Endothelial cell of umbilical vein (primary cell): ENCODE data around the gene PCNT. TPM values are rescaled to one million over a fixed set of nuclear protein-coding genes. Genes with fewer than 3 reads are reported as not detected.

Experiments
- BruUV-seq: library from RNA; stranded (reverse); fragments of 400-500 nt; replicated peaks from 2 replicates; lab custom pipeline; 2021; lab: Mats Ljungman, UMichigan
- CTCF ChIA-PET: fragments of 300-600, 350-600 bp; sonication (Branson Sonifier 250); formaldehyde crosslinking; loops from one replicate; lab custom pipeline; 2021; ENCODE audit warnings: antibody characterized with exemption, inconsistent platforms; lab: Charles Lee
- POLR2A ChIA-PET: fragments of 300-600, 350-600 bp; sonication (Branson Sonifier 250); formaldehyde crosslinking; loops from one replicate; lab custom pipeline; 2021; ENCODE audit warnings: antibody characterized with exemption, inconsistent platforms; lab: Charles Lee
- DNase-seq: peaks from one replicate; pipeline ENCODE4 v3.0.0-alpha.2; 2011; ENCODE audit warnings: low read depth, low spot score
- FAIRE-seq: peaks from 2 replicates; lab custom pipeline; 2011; peaks lifted over from hg19 to GRCh38; lab: Jason Lieb, UNC
- H2AFZ ChIP-seq: 2 replicates; pipeline ENCODE4 v1.6.0; 2012; ENCODE audit warnings: low read depth, low read length, control low read depth, inconsistent platforms
- H3K27ac ChIP-seq: 2 replicates; pipeline ENCODE4 v1.5.1; 2011; ENCODE audit warnings: low read depth, mild to moderate bottlenecking, control low read depth, low read length, moderate library complexity; ENCODE audit not compliant: insufficient read depth
- H3K27me3 ChIP-seq, 2 experiments: 2 replicates each; pipeline versions ENCODE4 v1.6.0 to v1.6.1; 2011; ENCODE audit warnings: low read length in 2 of 2, mixed read lengths in 1 of 2; ENCODE audit not compliant: control insufficient read depth in 2 of 2, insufficient read depth in 2 of 2
- H3K36me3 ChIP-seq, 2 experiments: 2 replicates in 1 of 2; 3 replicates in 1 of 2; pipeline ENCODE4 v1.5.1; 2011; ENCODE audit warnings: low read length in 2 of 2, mild to moderate bottlenecking in 1 of 2, moderate library complexity in 1 of 2; ENCODE audit not compliant: control insufficient read depth in 2 of 2, insufficient read depth in 2 of 2; ENCODE audit errors: extremely low read depth in 1 of 2
- H3K4me1 ChIP-seq: 3 replicates; pipeline ENCODE4 v1.5.1; 2011; ENCODE audit warnings: mild to moderate bottlenecking, low read length; ENCODE audit not compliant: control insufficient read depth, insufficient read depth; ENCODE audit errors: extremely low read depth
- H3K4me2 ChIP-seq: 2 replicates; pipeline ENCODE4 v1.6.1; 2011; ENCODE audit warnings: low read length, control low read depth, mixed read lengths; ENCODE audit not compliant: insufficient read depth
- H3K4me3 ChIP-seq, 3 experiments: fragments of 200-600 bp in 1 of 3; sonication (generic), shearing (Covaris generic) in 1 of 3; replicated peaks in 1 of 3; 2 replicates each; pipeline ENCODE4 v1.5.1; 2011 to 2016; ENCODE audit warnings: control low read depth in 3 of 3, low read length in 3 of 3, mild to moderate bottlenecking in 2 of 3, inconsistent platforms in 1 of 3, low read depth in 1 of 3, moderate library complexity in 1 of 3; ENCODE audit not compliant: insufficient read depth in 1 of 3
- H3K79me2 ChIP-seq: 2 replicates; pipeline ENCODE4 v1.6.0; 2012; ENCODE audit warnings: low read length, inconsistent platforms; ENCODE audit not compliant: control insufficient read depth, insufficient read depth
- H3K9ac ChIP-seq: replicated peaks from 2 replicates; pipeline ENCODE3; 2011; ENCODE audit warnings: low read length, control low read depth; ENCODE audit not compliant: insufficient read depth; ENCODE audit errors: extremely low read depth
- H3K9me1 ChIP-seq: replicated peaks from 3 replicates; pipeline ENCODE4 v1.6.0; 2011; ENCODE audit warnings: mild to moderate bottlenecking, low read length; ENCODE audit not compliant: control insufficient read depth, insufficient read depth; ENCODE audit errors: extremely low read depth
- H3K9me3 ChIP-seq: replicated peaks from 2 replicates; pipeline ENCODE4 v1.5.1; 2012; ENCODE audit warnings: low read length, inconsistent platforms; ENCODE audit not compliant: control insufficient read depth, insufficient read depth
- H4K20me1 ChIP-seq: replicated peaks from 2 replicates; pipeline ENCODE3; 2011; ENCODE audit warnings: mild to moderate bottlenecking, low read length; ENCODE audit not compliant: control insufficient read depth, insufficient read depth; ENCODE audit errors: extremely low read depth
- CTCF ChIP-seq, 2 donors: IDR thresholded peaks; 1 replicate in 1 of 2; 2 replicates in 1 of 2; pipeline ENCODE4 v1.5.1; 2011; ENCODE audit warnings: low read length in 2 of 2, mild to moderate bottlenecking in 2 of 2, moderate library complexity in 2 of 2, control low read depth in 1 of 2, inconsistent platforms in 1 of 2, low read depth in 1 of 2; ENCODE audit not compliant: insufficient read depth in 1 of 2; ENCODE audit errors: extremely low read depth in 1 of 2
- EZH2 ChIP-seq: IDR thresholded peaks from 2 replicates; pipeline ENCODE4 v1.6.1; 2012; ENCODE audit warnings: borderline replicate concordance, low read depth, mild to moderate bottlenecking, moderate library complexity, low read length, inconsistent platforms; ENCODE audit not compliant: severe bottlenecking
- FOS ChIP-seq: IDR thresholded peaks from 2 replicates; pipeline ENCODE4 v1.6.1; 2011; ENCODE audit warnings: mild to moderate bottlenecking, low read length, moderate library complexity, borderline replicate concordance; ENCODE audit not compliant: insufficient read depth
- GATA2 ChIP-seq: IDR thresholded peaks from 2 replicates; pipeline ENCODE4 v1.7.0; 2011; ENCODE audit warnings: low read depth, mild to moderate bottlenecking, moderate library complexity, mixed read lengths, low read length; ENCODE audit not compliant: insufficient read length, insufficient read depth
- JUN ChIP-seq: IDR thresholded peaks from 2 replicates; pipeline ENCODE4 v1.6.1; 2011; ENCODE audit warnings: borderline replicate concordance, low read depth; ENCODE audit not compliant: insufficient read length, insufficient read depth
- MAX ChIP-seq: IDR thresholded peaks from 2 replicates; pipeline ENCODE4 v1.6.1; 2011; ENCODE audit not compliant: insufficient read depth, insufficient read length
- MYC ChIP-seq: IDR thresholded peaks from one replicate; pipeline ENCODE4 v1.6.1; 2011; ENCODE audit warnings: mild to moderate bottlenecking, low read depth, low read length
- POLR2A ChIP-seq: IDR thresholded peaks from 2 replicates; pipeline ENCODE4 v1.6.1; 2012; ENCODE audit warnings: low read depth, mild to moderate bottlenecking, control low read depth, low read length
- POLR2AphosphoS5 ChIP-seq: IDR thresholded peaks from 2 replicates; pipeline ENCODE4 v1.6.1; 2012; ENCODE audit warnings: low read depth, mild to moderate bottlenecking, control low read depth, low read length, moderate library complexity; ENCODE audit not compliant: insufficient read depth
- dilution Hi-C: fragments of 300-500 bp; cut with MboI; formaldehyde crosslinking; loops from one replicate; pipeline ENCODE4 v1.15.0; 2019; ENCODE audit warnings: low sequenced_read_pairs; ENCODE audit not compliant: extremely low pct_ligation_motif_present
- intact Hi-C: fragments of 100-400 bp; cut with micrococcal nuclease; formaldehyde crosslinking; loops from one replicate; pipeline ENCODE4 v1.10.0; 2022
- polyA plus RNA-seq, 4 experiments: library from polyadenylated mRNA; depleted of rRNA in 3 of 4; stranded (reverse) in 3 of 4; unstranded in 1 of 4; fragments of >200 nt; gene quantifications; 2 replicates each; pipeline versions ENCODE4 v1.2.1 to v1.2.3, GENCODE V29; 2011 to 2012; ENCODE audit warnings: missing spikeins in 1 of 4
- total RNA-seq: library from RNA; stranded (reverse); gene quantifications from 2 replicates; pipeline ENCODE4 v1.2.3, GENCODE V29; 2021

Gene PCNT
- total and polyA plus RNA-seq, 2 donors (not counting 3 experiments of a cell fraction or from before 2014, with no cell fraction given) = 9.6 to 49.5 TPM

- Histone ChIP-seq H3K9me1 (no peaks in the 10 kb centered on the region), H3K36me3 (peaks cover 5 to 26% of the 10 kb centered on the region in 2 experiments), H2AFZ (no peak overlapping the region), H3K79me2 (no peaks in the 10 kb centered on the region), H3K4me1 (no peaks in the 10 kb centered on the region), H3K9ac (no peak overlapping the region), H3K4me2 (no peak overlapping the region), H3K4me3 (no peak overlapping the region), H3K27me3 (no peaks in the 10 kb centered on the region), H4K20me1 (no peaks in the 10 kb centered on the region), H3K27ac (no peak overlapping the region), H3K9me3 (no peaks in the 10 kb centered on the region)
- intact Hi-C loops = no loop called here
- ChIA-PET CTCF (no interaction called here), POLR2A (no interaction called here)
- dilution Hi-C loops = no loop called here
- FAIRE-seq (no peak), DNase-seq (no peak)
- BruUV-seq = no TSS peak
- no peak for TF ChIP-seq FOS
- TF ChIP-seq EZH2 = no peak
- no peak for TF ChIP-seq CTCF (IDR thresholded peaks at IDR 0.05; ENCODE audit: extremely low read depth in 1 of 2, insufficient read depth in 1 of 2, low read depth in 1 of 2, low read length in 2 of 2)
- no peak for TF ChIP-seq JUN
- no peak for TF ChIP-seq MAX
- no peak for TF ChIP-seq POLR2AphosphoS5
- TF ChIP-seq MYC = no peak
- TF ChIP-seq POLR2A = no peak
- no peak for TF ChIP-seq GATA2
Measured at GRCh38 chr21:46426313-46427046, 102.5 kb downstream of the PCNT start.
